HCT116 (cell line): Measurements from ENCODE around the gene WSCD2. TPM values are rescaled to one million over a fixed set of nuclear protein-coding genes. Genes with fewer than 3 reads are reported as not detected.

Experiments used
- ATAC-seq: fragments of 200-7000 bp; cut with Tn5 transposase; 2 replicates; pipeline ENCODE4 v1.9.1; 2020; ENCODE audit warnings: mild to moderate bottlenecking, moderate library complexity
- BruUV-seq: library from RNA; stranded (reverse); fragments of 400-500 nt; replicated peaks from 2 replicates; lab custom pipeline; 2021; lab: Mats Ljungman, UMichigan
- CTCF ChIA-PET: fragments of 300-600 bp; sonication (Branson Sonifier 250); formaldehyde crosslinking; loops from one replicate; lab custom pipeline; 2021; ENCODE audit warnings: antibody characterized with exemption; lab: Charles Lee
- POLR2A ChIA-PET: fragments of 300-600, 350-600 bp; sonication (Branson Sonifier 250); formaldehyde crosslinking; loops from one replicate; lab custom pipeline; 2021; ENCODE audit warnings: antibody characterized with exemption; lab: Charles Lee
- RAD21 ChIA-PET, 2 experiments: fragments of 300-600 bp; sonication (Branson Sonifier 250); formaldehyde crosslinking; loops; one replicate each; lab custom pipeline; 2023; ENCODE audit warnings: low total read pairs in 2 of 2; ENCODE audit not compliant: uncharacterized antibody in 2 of 2, unreplicated experiment in 2 of 2, low non-redundant PET in 1 of 2; lab: Charles Lee
- DNase-seq: peaks from one replicate; pipeline ENCODE4 v3.0.0-alpha.2; 2010; ENCODE audit warnings: low read depth, low spot score
- H2AFZ ChIP-seq: fragments of 200-600 bp; shearing (Covaris generic), sonication (generic); 2 replicates; pipeline ENCODE4 v1.6.1; 2017; ENCODE audit warnings: low read depth, mixed run types, mixed read lengths, antibody characterized with exemption, low read length; ENCODE audit not compliant: poor library complexity, severe bottlenecking
- H3K27ac ChIP-seq: 2 replicates; pipeline ENCODE4 v1.5.1; 2012; ENCODE audit warnings: low read depth, low read length
- H3K27me3 ChIP-seq: fragments of 200-600 bp; sonication (generic); 2 replicates; pipeline ENCODE4 v1.6.1; 2016; ENCODE audit warnings: mixed run types, low read length, mixed read lengths; ENCODE audit not compliant: insufficient read depth
- H3K36me3 ChIP-seq, 2 experiments: fragments of 200-500 bp in 1 of 2; fragments of 200-600 bp in 1 of 2; sonication (Bioruptor generic) in 1 of 2; sonication (generic) in 1 of 2; 2 replicates each; pipeline versions ENCODE4 v1.5.1 to v1.6.1; 2014 to 2016; ENCODE audit warnings: low read length in 2 of 2, inconsistent platforms in 1 of 2, mixed read lengths in 1 of 2, mixed run types in 1 of 2; ENCODE audit not compliant: insufficient read depth in 2 of 2, control insufficient read depth in 1 of 2
- H3K4me1 ChIP-seq, 2 experiments: fragments of 200-600 bp in 1 of 2; sonication (generic) in 1 of 2; 2 replicates each; pipeline versions ENCODE4 v1.5.1 to v1.6.1; 2012 to 2017; ENCODE audit warnings: low read length in 2 of 2, inconsistent platforms in 1 of 2, mild to moderate bottlenecking in 1 of 2, mixed read lengths in 1 of 2, mixed run types in 1 of 2, moderate library complexity in 1 of 2; ENCODE audit not compliant: insufficient read depth in 2 of 2, control insufficient read depth in 1 of 2
- H3K4me2 ChIP-seq: fragments of 200-600 bp; sonication (generic); 2 replicates; pipeline ENCODE4 v1.6.1; 2017; ENCODE audit warnings: mixed run types, low read length, mixed read lengths
- H3K4me3 ChIP-seq, 2 experiments: fragments of 200-600 bp in 1 of 2; sonication (generic) in 1 of 2; replicated peaks in 1 of 2; 2 replicates each; pipeline ENCODE4 v1.5.1; 2011 to 2016; ENCODE audit warnings: low read length in 2 of 2, control low read depth in 1 of 2, low read depth in 1 of 2, mild to moderate bottlenecking in 1 of 2, mixed read lengths in 1 of 2, mixed run types in 1 of 2
- H3K79me2 ChIP-seq: fragments of 200-600 bp; sonication (generic); 2 replicates; pipeline ENCODE4 v1.6.1; 2017; ENCODE audit warnings: mild to moderate bottlenecking, mixed run types, low read length, moderate library complexity, mixed read lengths; ENCODE audit not compliant: insufficient read depth
- H3K9ac ChIP-seq: fragments of 200-600 bp; sonication (generic); 2 replicates; pipeline ENCODE4 v1.6.1; 2016; ENCODE audit warnings: low read length, mixed read lengths
- H3K9me2 ChIP-seq: fragments of 200-600 bp; sonication (generic), shearing (Covaris generic); 2 replicates; pipeline ENCODE4 v1.6.1; 2017; ENCODE audit warnings: mixed run types, mild to moderate bottlenecking, moderate library complexity; ENCODE audit not compliant: insufficient read depth
- H3K9me3 ChIP-seq, 2 experiments: fragments of 200-500 bp in 1 of 2; fragments of 200-600 bp in 1 of 2; sonication (Bioruptor generic) in 1 of 2; sonication (generic) in 1 of 2; 2 replicates each; pipeline ENCODE4 v1.6.1; 2014 to 2017; ENCODE audit warnings: low read length in 2 of 2, mixed read lengths in 2 of 2, inconsistent platforms in 1 of 2, low read depth in 1 of 2, mild to moderate bottlenecking in 1 of 2, mixed run types in 1 of 2, moderate library complexity in 1 of 2; ENCODE audit not compliant: control insufficient read depth in 1 of 2, insufficient read depth in 1 of 2
- H4K20me1 ChIP-seq: fragments of 200-600 bp; sonication (generic), shearing (Covaris generic); 2 replicates; pipeline ENCODE4 v1.6.1; 2017; ENCODE audit warnings: mixed run types, mild to moderate bottlenecking, moderate library complexity; ENCODE audit not compliant: insufficient read depth
- JUND ChIP-seq: IDR thresholded peaks from 2 replicates; pipeline ENCODE4 v1.6.1; 2012
- TCF7L2 ChIP-seq: IDR thresholded peaks from 2 replicates; pipeline ENCODE4 v1.7.0; 2011; ENCODE audit warnings: borderline replicate concordance, inconsistent platforms; ENCODE audit not compliant: insufficient read depth, insufficient read length; ENCODE audit errors: extremely low read depth
- intact Hi-C: fragments of 100-400 bp; cut with micrococcal nuclease; formaldehyde crosslinking; loops from 2 replicates; pipeline ENCODE4 v1.10.0; 2022
- total RNA-seq: library from RNA; stranded (reverse); gene quantifications from one replicate; pipeline ENCODE4 v1.2.1, GENCODE V29; 2021; ENCODE audit not compliant: unreplicated experiment

Gene WSCD2
- total RNA-seq, 1 experiment from 2014 or later: 0.05 TPM

DNA sequence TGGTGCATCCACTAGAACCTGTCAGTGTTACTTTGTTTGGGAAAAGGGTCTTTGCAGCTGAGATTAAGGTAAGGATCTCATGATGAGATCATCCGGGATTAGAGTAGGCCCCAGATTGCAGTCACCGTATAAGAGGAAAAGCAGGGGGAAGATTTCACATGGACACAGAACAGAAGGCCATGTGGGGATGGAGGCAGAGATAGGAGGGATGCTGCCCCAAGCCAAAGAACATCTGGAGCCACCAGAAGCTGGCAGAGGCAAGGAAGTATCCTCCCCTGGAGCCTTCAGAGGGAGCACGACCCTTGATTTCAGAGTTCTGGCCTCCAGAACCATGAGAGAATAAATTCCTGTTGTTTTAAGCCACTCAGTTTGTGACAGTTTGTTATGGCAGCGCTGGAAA, 170.4 kb downstream of the WSCD2 start:
- Histone ChIP-seq H3K4me3 (no peak overlapping the region), H2AFZ (no peak overlapping the region), H3K9me3 (no peaks in the 10 kb centered on the region), H3K36me3 (no peaks in the 10 kb centered on the region), H4K20me1 (no peaks in the 10 kb centered on the region), H3K9ac (no peak overlapping the region), H3K79me2 (no peaks in the 10 kb centered on the region), H3K4me1 (peaks cover 12 to 20% of the 10 kb centered on the region in 2 experiments), H3K27me3 (peaks cover 18% of the 10 kb centered on the region; the same call in 1 of the 2 replicates), H3K4me2 (no peak overlapping the region), H3K9me2 (no peaks in the 10 kb centered on the region), H3K27ac (no peak overlapping the region)
- TF ChIP-seq JUND (no peak), TCF7L2 (no peak)
- ChIA-PET RAD21 (no interaction called here), CTCF (no interaction called here), POLR2A (no interaction called here)
- DNase-seq: no peak
- no peak for ATAC-seq
- no TSS peak for BruUV-seq
- intact Hi-C loops: no loop called here

Other genes with a start within 250 kb of the WSCD2 start
- 0.15 TPM for gene CMKLR1, start 210.0 kb downstream of the WSCD2 start, total RNA-seq